GM12891 (cell line): Measurements from ENCODE around the gene CLDN7.

Experiments used
- POLR2A ChIP-seq: IDR thresholded peaks from 2 replicates; pipeline ENCODE4 v1.6.1; 2011; ENCODE audit warnings: low read depth, low read length, control low read depth
- POLR2AphosphoS5 ChIP-seq: IDR thresholded peaks from 2 replicates; pipeline ENCODE4 v1.6.1; 2011; ENCODE audit warnings: low read depth, low read length, control low read depth

- TF ChIP-seq POLR2AphosphoS5 (no peak), POLR2A (no peak)
Observed at GRCh38 chr17:7282752-7283321, 20.6 kb upstream of the CLDN7 start.
